Measurements from ENCODE around the gene BIK. TPM values are rescaled to one million over a fixed set of nuclear protein-coding genes. Genes with fewer than 3 reads are reported as not detected.

Gene BIK
- total RNA-seq, 4 donors from 2014 or later: 6.1 to 11.3 (median 7.3) TPM

DNA sequence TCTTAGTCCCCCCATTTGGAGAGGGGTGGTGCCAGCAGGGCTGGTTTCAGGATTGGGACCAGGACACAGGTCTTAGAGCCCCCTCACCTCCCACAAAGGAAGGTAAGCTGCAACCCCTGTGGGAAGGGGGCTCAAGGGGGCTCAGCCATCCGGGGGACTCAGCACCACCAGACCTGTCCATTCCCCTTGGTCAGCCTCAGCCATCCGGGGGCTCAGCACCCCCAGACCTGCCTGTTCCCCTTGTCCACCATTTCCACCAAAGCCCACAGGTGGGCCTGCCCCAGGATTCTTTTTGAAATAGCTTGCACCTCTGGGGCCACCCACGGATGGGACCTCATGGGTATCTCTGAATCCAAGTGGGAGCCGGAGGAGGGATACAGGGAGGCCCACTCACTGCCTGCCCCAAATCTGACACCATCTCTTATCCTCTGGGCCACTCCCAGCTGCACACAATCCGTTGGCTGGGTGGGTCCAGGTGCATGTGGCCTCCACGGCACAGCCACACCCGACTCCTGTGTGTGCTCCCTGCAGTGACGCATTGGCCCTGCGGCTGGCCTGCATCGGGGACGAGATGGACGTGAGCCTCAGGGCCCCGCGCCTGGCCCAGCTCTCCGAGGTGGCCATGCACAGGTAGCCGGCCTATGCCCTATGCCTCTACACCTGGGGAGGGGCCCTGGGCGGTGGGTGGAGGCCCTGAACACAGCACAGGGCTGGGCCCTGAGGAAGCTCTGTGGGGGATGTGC is 16.8 kb downstream of the BIK start:
- Histone ChIP-seq H3K27me3 (no peaks in the 10 kb centered on the region), H3K36me3 (peaks cover 10% of the 10 kb centered on the region), H3K27ac (no peak overlapping the region), H3K4me1 (peaks cover 19% of the 10 kb centered on the region), H3K4me3 (no peak overlapping the region), H3K9me3 (no peaks in the 10 kb centered on the region)
- no CpG with 5 or more reads among the region's 17 CpGs for WGBS
- no peak for DNase-seq (ENCODE audit: low spot score in 2 of 2)
- TF ChIP-seq EP300 (IDR thresholded peaks at IDR 0.05): no peak
- TF ChIP-seq, protein P1, sequence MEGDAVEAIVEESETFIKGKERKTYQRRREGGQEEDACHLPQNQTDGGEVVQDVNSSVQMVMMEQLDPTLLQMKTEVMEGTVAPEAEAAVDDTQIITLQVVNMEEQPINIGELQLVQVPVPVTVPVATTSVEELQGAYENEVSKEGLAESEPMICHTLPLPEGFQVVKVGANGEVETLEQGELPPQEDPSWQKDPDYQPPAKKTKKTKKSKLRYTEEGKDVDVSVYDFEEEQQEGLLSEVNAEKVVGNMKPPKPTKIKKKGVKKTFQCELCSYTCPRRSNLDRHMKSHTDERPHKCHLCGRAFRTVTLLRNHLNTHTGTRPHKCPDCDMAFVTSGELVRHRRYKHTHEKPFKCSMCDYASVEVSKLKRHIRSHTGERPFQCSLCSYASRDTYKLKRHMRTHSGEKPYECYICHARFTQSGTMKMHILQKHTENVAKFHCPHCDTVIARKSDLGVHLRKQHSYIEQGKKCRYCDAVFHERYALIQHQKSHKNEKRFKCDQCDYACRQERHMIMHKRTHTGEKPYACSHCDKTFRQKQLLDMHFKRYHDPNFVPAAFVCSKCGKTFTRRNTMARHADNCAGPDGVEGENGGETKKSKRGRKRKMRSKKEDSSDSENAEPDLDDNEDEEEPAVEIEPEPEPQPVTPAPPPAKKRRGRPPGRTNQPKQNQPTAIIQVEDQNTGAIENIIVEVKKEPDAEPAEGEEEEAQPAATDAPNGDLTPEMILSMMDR (IDR thresholded peaks at IDR 0.05): no peak

DNA sequence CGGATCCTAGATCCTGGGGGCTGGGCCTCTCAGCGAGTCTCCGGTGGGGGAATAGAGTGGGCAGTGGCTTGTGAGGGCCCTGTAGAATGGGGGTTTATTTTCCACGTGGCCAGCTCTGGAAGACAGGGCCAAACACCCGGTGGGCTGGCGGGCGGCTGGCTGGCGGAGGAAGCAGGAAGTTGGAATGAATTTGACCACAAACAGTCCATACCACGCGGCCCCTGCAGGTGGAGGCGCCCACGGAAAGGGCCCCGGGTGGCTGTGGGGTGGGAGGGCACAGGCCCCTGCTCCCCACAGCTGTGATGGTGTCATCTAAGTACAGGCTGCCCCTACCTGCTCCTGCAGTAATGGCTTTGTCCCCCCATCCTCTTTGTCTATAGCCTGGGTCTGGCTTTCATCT is 17.6 kb downstream of the BIK start:
- no peak overlapping the region for H3K27ac ChIP-seq
- WGBS: 68% methylated on average over 13 of the region's 13 CpGs
- DNase-seq (ENCODE audit: low spot score in 2 of 2): no peak
- H3K27me3 ChIP-seq: no peaks in the 10 kb centered on the region
- no peaks in the 10 kb centered on the region for H3K9me3 ChIP-seq
- TF ChIP-seq, protein P1 (IDR thresholded peaks at IDR 0.05): no peak
- TF ChIP-seq EP300 (IDR thresholded peaks at IDR 0.05) (no peak), POLR2A (IDR thresholded peaks at IDR 0.05) (no peak), POLR2AphosphoS5 (IDR thresholded peaks at IDR 0.05) (no peak)
- peaks cover 19% of the 10 kb centered on the region for H3K4me1 ChIP-seq
- H3K4me3 ChIP-seq: no peak overlapping the region
- H3K36me3 ChIP-seq: peaks cover 18% of the 10 kb centered on the region

DNA sequence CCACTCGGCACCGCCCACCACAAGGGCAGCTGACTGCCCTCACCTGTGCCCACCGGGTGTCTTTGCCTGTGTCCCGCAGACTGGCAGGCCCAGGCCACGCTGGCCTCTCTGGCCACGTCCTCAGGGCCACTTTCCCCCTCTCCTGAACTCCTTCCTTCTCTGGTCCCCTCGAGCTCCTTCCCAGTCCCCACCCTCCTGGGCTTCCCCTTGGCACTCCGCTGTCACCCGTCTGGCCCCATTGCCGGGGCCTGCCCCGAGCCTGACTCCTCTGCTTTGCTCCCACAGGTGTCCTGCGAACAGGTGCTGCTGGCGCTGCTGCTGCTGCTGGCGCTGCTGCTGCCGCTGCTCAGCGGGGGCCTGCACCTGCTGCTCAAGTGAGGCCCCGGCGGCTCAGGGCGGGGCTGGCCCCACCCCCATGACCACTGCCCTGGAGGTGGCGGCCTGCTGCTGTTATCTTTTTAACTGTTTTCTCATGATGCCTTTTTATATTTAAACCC is 18.4 kb downstream of the BIK start:
- peaks cover 22% of the 10 kb centered on the region for H3K36me3 ChIP-seq
- WGBS: 43% methylated on average over 18 of the region's 20 CpGs
- peaks cover 19% of the 10 kb centered on the region for H3K4me1 ChIP-seq
- H3K27ac ChIP-seq: no peak overlapping the region
- H3K27me3 ChIP-seq: no peaks in the 10 kb centered on the region
- TF ChIP-seq, protein P1 (IDR thresholded peaks at IDR 0.05): no peak
- TF ChIP-seq POLR2A (IDR thresholded peaks at IDR 0.05) (no peak), POLR2AphosphoS5 (IDR thresholded peaks at IDR 0.05) (no peak), EP300 (IDR thresholded peaks at IDR 0.05) (no peak)
- no peak overlapping the region for H3K4me3 ChIP-seq
- no peak for DNase-seq (ENCODE audit: low spot score in 2 of 2)
- H3K9me3 ChIP-seq: no peaks in the 10 kb centered on the region

DNA sequence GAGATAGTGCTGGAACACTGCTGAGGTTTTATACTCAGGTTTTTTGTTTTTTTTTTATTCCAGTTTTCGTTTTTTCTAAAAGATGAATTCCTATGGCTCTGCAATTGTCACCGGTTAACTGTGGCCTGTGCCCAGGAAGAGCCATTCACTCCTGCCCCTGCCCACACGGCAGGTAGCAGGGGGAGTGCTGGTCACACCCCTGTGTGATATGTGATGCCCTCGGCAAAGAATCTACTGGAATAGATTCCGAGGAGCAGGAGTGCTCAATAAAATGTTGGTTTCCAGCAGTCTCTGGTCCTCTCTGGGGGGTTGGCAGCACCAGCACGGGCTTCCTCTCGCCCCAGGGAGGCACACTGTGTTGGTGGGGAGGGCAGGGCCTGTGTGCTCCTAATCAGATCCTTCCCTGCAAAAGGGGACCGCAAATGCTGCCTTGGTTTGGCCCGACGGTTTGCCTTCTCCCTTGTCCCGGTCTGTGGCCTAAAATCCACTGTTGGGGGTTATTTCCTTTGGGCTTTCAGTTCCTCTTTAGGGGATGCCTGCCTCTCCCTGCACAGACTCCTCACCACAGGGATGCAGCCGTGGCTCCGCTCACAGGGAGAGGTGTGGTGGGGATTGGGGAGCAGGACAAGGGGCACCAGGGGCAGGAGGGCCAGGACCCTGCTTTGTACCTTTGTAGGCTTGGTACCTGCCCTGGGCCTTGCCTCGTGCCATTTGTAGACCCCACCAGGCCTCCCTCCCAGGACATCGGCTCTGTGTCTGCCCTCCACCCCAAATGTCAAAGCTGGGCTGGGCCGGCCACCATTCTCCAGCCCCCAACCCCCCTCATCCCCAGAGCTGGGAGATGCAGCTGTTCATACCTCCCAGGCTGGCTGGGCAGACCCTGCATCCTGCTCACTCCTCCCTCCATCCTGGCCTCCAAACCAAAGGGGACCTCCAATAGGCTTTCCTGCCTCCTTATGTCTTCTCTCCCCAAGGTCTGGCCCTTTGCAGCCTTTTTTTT is 19.2 kb downstream of the BIK start:
- Histone ChIP-seq H3K4me3 (no peak overlapping the region), H3K4me1 (peaks cover 19% of the 10 kb centered on the region), H3K36me3 (peaks cover 30% of the 10 kb centered on the region), H3K27ac (no peak overlapping the region), H3K9me3 (no peaks in the 10 kb centered on the region), H3K27me3 (no peaks in the 10 kb centered on the region)
- DNase-seq (ENCODE audit: low spot score in 2 of 2): no peak
- WGBS: 61% methylated on average over 14 of the region's 16 CpGs
- TF ChIP-seq EP300 (IDR thresholded peaks at IDR 0.05) (no peak), POLR2AphosphoS5 (IDR thresholded peaks at IDR 0.05) (no peak), POLR2A (IDR thresholded peaks at IDR 0.05) (no peak)
- TF ChIP-seq, protein P1 (IDR thresholded peaks at IDR 0.05): no peak
